GM12865 (cell line): ENCODE measurements around the gene ZNF81.

ENCODE experiments used
- DNase-seq: peaks from one replicate; pipeline ENCODE4 v3.0.0; 2010; ENCODE audit warnings: low read depth
- H3K4me3 ChIP-seq: 2 replicates; pipeline ENCODE4 v1.5.1; 2011; ENCODE audit warnings: mild to moderate bottlenecking, low read depth, low read length, control low read depth
- TF ChIP-seq, protein P1 (sequence below): IDR thresholded peaks from 2 replicates; pipeline ENCODE4 v1.5.1; 2011; ENCODE audit warnings: low read length, control low read depth, low read depth, inconsistent platforms; ENCODE audit not compliant: insufficient read depth; ENCODE audit errors: missing control alignments

ZNF81 gene

DNA sequence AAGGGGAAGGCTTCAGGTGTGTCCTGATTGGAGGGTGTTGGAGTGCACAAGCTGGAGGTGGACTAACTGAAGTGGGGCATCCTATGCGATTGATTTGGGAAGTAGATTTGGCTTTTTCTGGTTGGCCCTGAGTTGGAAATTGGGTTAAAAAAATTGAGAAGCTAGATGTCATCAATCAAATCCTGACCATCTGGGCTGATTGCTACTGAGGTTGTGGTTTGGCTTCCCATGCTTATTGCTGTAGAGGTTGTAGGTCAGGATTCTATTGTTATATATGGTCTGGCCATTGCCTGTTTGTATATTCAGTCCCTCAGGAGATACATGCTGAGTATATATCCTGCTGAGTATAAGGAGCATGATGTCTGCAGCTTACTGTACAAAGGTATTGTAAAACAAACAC, 7.7 kb upstream of the ZNF81 start:
- DNase-seq, result no peak
- no peak overlapping the region for H3K4me3 ChIP-seq
- TF ChIP-seq, protein P1, sequence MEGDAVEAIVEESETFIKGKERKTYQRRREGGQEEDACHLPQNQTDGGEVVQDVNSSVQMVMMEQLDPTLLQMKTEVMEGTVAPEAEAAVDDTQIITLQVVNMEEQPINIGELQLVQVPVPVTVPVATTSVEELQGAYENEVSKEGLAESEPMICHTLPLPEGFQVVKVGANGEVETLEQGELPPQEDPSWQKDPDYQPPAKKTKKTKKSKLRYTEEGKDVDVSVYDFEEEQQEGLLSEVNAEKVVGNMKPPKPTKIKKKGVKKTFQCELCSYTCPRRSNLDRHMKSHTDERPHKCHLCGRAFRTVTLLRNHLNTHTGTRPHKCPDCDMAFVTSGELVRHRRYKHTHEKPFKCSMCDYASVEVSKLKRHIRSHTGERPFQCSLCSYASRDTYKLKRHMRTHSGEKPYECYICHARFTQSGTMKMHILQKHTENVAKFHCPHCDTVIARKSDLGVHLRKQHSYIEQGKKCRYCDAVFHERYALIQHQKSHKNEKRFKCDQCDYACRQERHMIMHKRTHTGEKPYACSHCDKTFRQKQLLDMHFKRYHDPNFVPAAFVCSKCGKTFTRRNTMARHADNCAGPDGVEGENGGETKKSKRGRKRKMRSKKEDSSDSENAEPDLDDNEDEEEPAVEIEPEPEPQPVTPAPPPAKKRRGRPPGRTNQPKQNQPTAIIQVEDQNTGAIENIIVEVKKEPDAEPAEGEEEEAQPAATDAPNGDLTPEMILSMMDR, result no peak

DNA sequence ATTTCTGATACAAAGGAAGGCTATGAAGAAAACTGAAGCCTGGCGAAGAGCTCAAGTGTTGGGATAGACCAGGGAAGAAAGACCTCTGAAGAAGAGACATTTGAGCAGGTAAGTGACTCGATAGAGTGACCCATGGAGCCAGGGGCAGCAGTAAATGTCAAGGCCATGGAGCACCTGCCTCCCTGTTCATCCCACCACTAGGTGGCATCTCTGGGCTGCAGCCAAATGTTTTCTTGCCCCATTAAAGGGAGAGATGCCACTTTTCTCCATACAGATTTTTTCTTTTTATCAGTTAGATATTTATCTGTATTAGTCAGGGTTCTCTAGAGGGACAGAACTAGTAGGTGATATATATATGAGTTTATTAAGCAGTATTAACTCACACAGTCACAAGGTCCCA, 4.9 kb upstream of the ZNF81 start:
- peak; percentile 66 for DNase-seq
- TF ChIP-seq, protein P1, result peak; percentile 72
- H3K4me3 ChIP-seq, result no peak overlapping the region

DNA sequence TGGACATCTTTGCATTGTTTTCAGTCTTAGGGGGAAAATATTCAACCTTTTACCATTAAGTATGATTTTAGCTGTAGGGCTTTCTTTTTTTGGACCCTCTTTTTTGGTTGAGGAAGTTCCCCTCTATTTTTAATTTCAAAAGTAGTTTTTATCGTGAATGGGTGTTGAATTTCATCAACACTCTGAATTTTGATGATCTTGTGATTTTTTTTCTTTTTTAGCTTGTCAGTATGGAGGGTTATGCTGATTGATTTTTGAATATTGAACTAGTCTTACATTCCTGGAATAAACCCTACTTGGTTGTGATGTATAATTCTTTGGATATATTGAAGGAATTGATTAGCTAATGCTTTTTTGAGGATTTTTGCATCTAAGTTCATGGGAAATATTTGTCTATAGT, 1.7 kb downstream of the ZNF81 start:
- peak overlapping the region; percentile 83; the same call in 1 of the 2 replicates for H3K4me3 ChIP-seq
- TF ChIP-seq, protein P1, result no peak

GRCh38 chrX:47840111-47840510, 3.4 kb downstream of the ZNF81 start:
- H3K4me3 ChIP-seq, result no peak overlapping the region
- TF ChIP-seq, protein P1, result no peak
- no peak for DNase-seq

More for the DNA sequence above, 1.7 kb downstream of the ZNF81 start:
- no peak for DNase-seq

DNA sequence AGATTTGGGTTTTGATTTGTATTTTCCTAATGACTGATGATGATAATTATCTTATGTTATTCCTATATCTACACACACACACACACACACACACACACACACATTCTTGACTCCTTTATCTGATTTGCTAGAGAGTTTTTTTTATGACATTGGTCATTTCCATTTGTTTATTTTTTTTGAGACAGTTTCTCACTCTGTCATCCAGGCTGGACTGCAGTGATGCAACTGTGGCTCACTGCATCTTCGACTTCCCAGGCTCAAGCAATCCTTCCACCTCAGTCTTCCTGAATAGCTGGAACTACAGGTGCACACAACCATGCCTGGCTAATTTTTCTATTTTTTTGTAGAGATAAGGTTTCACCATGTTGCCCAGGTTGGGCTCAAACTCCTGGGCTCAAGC, 6.7 kb downstream of the ZNF81 start:
- H3K4me3 ChIP-seq, result no peak overlapping the region
- no peak for DNase-seq
- TF ChIP-seq, protein P1, result no peak

- DNase-seq, result no peak
- H3K4me3 ChIP-seq, result no peak overlapping the region
- TF ChIP-seq, protein P1, result no peak
Measured at GRCh38 chrX:47844117-47844516, 7.4 kb downstream of the ZNF81 start.

DNA sequence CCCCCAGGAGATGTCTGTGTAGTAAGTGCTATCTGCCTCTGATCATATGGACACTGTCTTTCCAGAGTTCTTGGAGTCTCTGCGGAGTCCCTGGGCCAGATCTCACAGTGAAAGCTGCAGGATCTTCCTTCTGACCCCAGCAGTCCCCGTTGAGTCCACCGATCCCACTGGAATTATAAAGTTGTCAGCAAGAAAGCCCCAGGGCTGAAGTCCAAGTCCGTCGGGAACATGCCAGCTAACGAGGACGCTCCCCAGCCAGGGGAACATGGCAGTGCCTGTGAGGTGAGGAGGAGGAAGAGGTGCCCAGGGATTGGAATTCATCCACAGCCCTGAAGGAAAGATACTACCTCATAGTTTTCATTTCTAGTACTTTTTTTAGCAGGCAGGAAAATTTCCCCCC, 9.3 kb downstream of the ZNF81 start:
- H3K4me3 ChIP-seq, result no peak overlapping the region
- TF ChIP-seq, protein P1, result no peak
- no peak for DNase-seq
